Mammary epithelial cell (primary cell): ENCODE results near the gene NPSR1.

Experiments used
- CTCF ChIP-seq, 2 donors: IDR thresholded peaks in 1 of 2; conservative IDR thresholded peaks in 1 of 2; 2 replicates each; pipeline ENCODE4 v1.5.1; 2011 to 2012; ENCODE audit warnings: inconsistent platforms in 2 of 2, low read length in 2 of 2, mild to moderate bottlenecking in 2 of 2, control low read depth in 1 of 2, low read depth in 1 of 2; ENCODE audit not compliant: insufficient read depth in 1 of 2; ENCODE audit errors: extremely low read depth in 1 of 2
- EZH2 ChIP-seq: IDR thresholded peaks from 2 replicates; pipeline ENCODE4 v1.6.1; 2012; ENCODE audit warnings: low read length, inconsistent platforms, borderline replicate concordance

- TF ChIP-seq CTCF (conservative IDR thresholded peaks at IDR 0.05 in 1 of 2, IDR thresholded peaks at IDR 0.05 in 1 of 2; ENCODE audit: extremely low read depth in 1 of 2, insufficient read depth in 1 of 2, low read depth in 1 of 2, low read length in 2 of 2) (no peak), EZH2 (no peak)
These were observed 15.0 kb downstream of the NPSR1 start for GRCh38 chr7:34673066-34673465.
